GM10847 (cell line): Measurements from ENCODE around the gene POGLUT3.

Source experiments
- POLR2A ChIP-seq: IDR thresholded peaks from 2 replicates; pipeline ENCODE4 v1.6.1; 2011; ENCODE audit not compliant: insufficient read length; ENCODE audit errors: extremely low read depth

Gene POGLUT3

GRCh38 chr11:108516125-108516524 lies 17.9 kb upstream of the POGLUT3 start:
- TF ChIP-seq POLR2A: no peak

- TF ChIP-seq POLR2A: no peak
These were observed 14.5 kb upstream of the POGLUT3 start for GRCh38 chr11:108512708-108513107.

- no peak for TF ChIP-seq POLR2A
These were observed 13.8 kb upstream of the POGLUT3 start for GRCh38 chr11:108511851-108512474.

- TF ChIP-seq POLR2A: no peak
These were observed 10.7 kb upstream of the POGLUT3 start for GRCh38 chr11:108508653-108509593.

GRCh38 chr11:108501396-108501795 lies 3.2 kb upstream of the POGLUT3 start:
- no peak for TF ChIP-seq POLR2A

- no peak for TF ChIP-seq POLR2A
These were observed 2.5 kb upstream of the POGLUT3 start for GRCh38 chr11:108500721-108501120.

- TF ChIP-seq POLR2A: no peak
These were observed 2.0 kb upstream of the POGLUT3 start for GRCh38 chr11:108500169-108500568.

GRCh38 chr11:108498816-108499408 lies 728 bp upstream of the POGLUT3 start:
- TF ChIP-seq POLR2A: no peak

GRCh38 chr11:108497317-108498045 lies 703 bp downstream of the POGLUT3 start:
- peak; percentile 46 for TF ChIP-seq POLR2A

- no peak for TF ChIP-seq POLR2A
These were observed 1.4 kb downstream of the POGLUT3 start for GRCh38 chr11:108496643-108497256.

GRCh38 chr11:108495326-108495725 lies 2.9 kb downstream of the POGLUT3 start:
- no peak for TF ChIP-seq POLR2A

GRCh38 chr11:108494182-108494581 lies 4.0 kb downstream of the POGLUT3 start:
- TF ChIP-seq POLR2A: no peak

GRCh38 chr11:108491936-108492335 lies 6.2 kb downstream of the POGLUT3 start:
- no peak for TF ChIP-seq POLR2A

- no peak for TF ChIP-seq POLR2A
These were observed 11.4 kb downstream of the POGLUT3 start for GRCh38 chr11:108486828-108487227.

GRCh38 chr11:108486331-108486730 lies 11.9 kb downstream of the POGLUT3 start:
- no peak for TF ChIP-seq POLR2A
